Thyroid gland (tissue), 4 donors: ENCODE results near the gene CDYL2.

Experiments
- POLR2A ChIP-seq, 2 donors: fragments of 450-650 bp; IDR thresholded peaks; one replicate each; pipeline ENCODE4 v1.6.1; 2017; ENCODE audit warnings: antibody characterized with exemption in 2 of 2, mild to moderate bottlenecking in 2 of 2, moderate library complexity in 1 of 2
- TF ChIP-seq, protein P1 (sequence below), 6 experiments: fragments of 200-600 bp in 3 of 6; fragments of 450-650 bp in 3 of 6; sonication (generic) in 3 of 6; IDR thresholded peaks; one replicate each; pipeline ENCODE4 v1.5.1; 2016 to 2019; ENCODE audit warnings: antibody characterized with exemption in 6 of 6, mild to moderate bottlenecking in 2 of 6, inconsistent platforms in 1 of 6, moderate library complexity in 1 of 6

DNA sequence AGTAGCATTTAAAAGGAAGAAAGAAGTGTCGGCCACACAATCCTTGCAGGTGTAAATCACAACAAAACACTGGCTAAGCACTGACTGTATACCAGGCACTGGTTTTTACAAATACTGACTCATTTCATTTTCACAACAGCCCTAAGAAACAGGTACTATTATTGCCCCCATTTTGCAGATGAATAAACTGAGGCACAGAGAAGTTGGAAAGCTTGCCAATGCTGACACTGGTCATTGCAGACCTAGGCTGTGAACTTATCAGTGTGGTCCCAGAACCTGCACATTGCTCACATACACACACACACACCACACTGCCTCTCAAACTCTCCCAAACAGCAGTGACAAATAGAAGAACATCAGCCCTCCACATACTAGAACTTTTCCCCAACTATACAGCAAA is 37.6 kb downstream of the CDYL2 start:
- no peak for TF ChIP-seq POLR2A (IDR thresholded peaks at IDR 0.05)
- TF ChIP-seq, protein P1, sequence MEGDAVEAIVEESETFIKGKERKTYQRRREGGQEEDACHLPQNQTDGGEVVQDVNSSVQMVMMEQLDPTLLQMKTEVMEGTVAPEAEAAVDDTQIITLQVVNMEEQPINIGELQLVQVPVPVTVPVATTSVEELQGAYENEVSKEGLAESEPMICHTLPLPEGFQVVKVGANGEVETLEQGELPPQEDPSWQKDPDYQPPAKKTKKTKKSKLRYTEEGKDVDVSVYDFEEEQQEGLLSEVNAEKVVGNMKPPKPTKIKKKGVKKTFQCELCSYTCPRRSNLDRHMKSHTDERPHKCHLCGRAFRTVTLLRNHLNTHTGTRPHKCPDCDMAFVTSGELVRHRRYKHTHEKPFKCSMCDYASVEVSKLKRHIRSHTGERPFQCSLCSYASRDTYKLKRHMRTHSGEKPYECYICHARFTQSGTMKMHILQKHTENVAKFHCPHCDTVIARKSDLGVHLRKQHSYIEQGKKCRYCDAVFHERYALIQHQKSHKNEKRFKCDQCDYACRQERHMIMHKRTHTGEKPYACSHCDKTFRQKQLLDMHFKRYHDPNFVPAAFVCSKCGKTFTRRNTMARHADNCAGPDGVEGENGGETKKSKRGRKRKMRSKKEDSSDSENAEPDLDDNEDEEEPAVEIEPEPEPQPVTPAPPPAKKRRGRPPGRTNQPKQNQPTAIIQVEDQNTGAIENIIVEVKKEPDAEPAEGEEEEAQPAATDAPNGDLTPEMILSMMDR (IDR thresholded peaks at IDR 0.05): no peak
